Small intestine (tissue), 7 donors: ENCODE results near the gene HIC2. TPM values are rescaled to one million over a fixed set of nuclear protein-coding genes. Genes with fewer than 3 reads are reported as not detected.
"Not testable (repeated sequence)": the region's sequence is repeated elsewhere in the genome, so short reads cannot be mapped to it uniquely, and the experiment has no call there.

Experiments used
- DNase-seq, 2 donors: peaks; one replicate each; pipeline versions ENCODE4 v3.0.0 to v3.0.0-alpha.2; 2013
- FAIRE-seq: peaks from 2 replicates; lab custom pipeline; 2012; peaks lifted over from hg19 to GRCh38; lab: Jason Lieb, UNC
- H3K27ac ChIP-seq, 3 donors: one replicate each; pipeline ENCODE4 v1.5.1; 2013; ENCODE audit warnings: low read length in 2 of 3, mild to moderate bottlenecking in 2 of 3, control low read depth in 1 of 3, inconsistent platforms in 1 of 3, low read depth in 1 of 3, moderate library complexity in 1 of 3
- H3K27me3 ChIP-seq, 3 donors: one replicate each; pipeline ENCODE4 v1.6.1; 2013; ENCODE audit warnings: low read length in 3 of 3, inconsistent platforms in 1 of 3; ENCODE audit not compliant: control insufficient read depth in 3 of 3, insufficient read depth in 3 of 3
- H3K36me3 ChIP-seq, 3 donors: one replicate each; pipeline ENCODE4 v1.6.1; 2013; ENCODE audit warnings: low read length in 3 of 3, inconsistent platforms in 1 of 3, low read depth in 1 of 3, mild to moderate bottlenecking in 1 of 3, moderate library complexity in 1 of 3; ENCODE audit not compliant: control insufficient read depth in 3 of 3, insufficient read depth in 2 of 3
- H3K4me1 ChIP-seq, 3 donors: one replicate each; pipeline ENCODE4 v1.6.1; 2013; ENCODE audit warnings: low read length in 2 of 3, inconsistent platforms in 1 of 3, low read depth in 1 of 3, mild to moderate bottlenecking in 1 of 3, moderate library complexity in 1 of 3; ENCODE audit not compliant: control insufficient read depth in 3 of 3, insufficient read depth in 2 of 3
- H3K4me3 ChIP-seq, 3 donors: one replicate each; pipeline ENCODE4 v1.5.1; 2013; ENCODE audit warnings: low read length in 3 of 3, control low read depth in 1 of 3, inconsistent platforms in 1 of 3, low read depth in 1 of 3, mild to moderate bottlenecking in 1 of 3, moderate library complexity in 1 of 3
- H3K9me3 ChIP-seq, 2 donors: one replicate each; pipeline ENCODE4 v1.6.1; 2013; ENCODE audit warnings: low read depth in 1 of 2, low read length in 1 of 2; ENCODE audit not compliant: control insufficient read depth in 2 of 2, insufficient read depth in 1 of 2
- WGBS, 3 donors: extraction: QIAGEN DNeasy Blood & Tissue Kit; methylation state at CpG; one replicate each; pipeline ENCODE4 v1.1.7; 2013; 5-methylcytosine and 5-hydroxymethylcytosine counted together
- polyA plus RNA-seq, 4 donors: library from polyadenylated mRNA; stranded (reverse) in 3 of 4; unstranded in 1 of 4; fragments of 200-250 nt in 3 of 4; fragments of 120-200 nt in 1 of 4; gene quantifications; one replicate each; pipeline versions ENCODE4 v1.2.1 to v1.2.3, GENCODE V29; 2013
- donor health status: healthy with polysubstance abuse.
- donor health status: control.
- donor health status: control.
- donor health status: Bipolar disorder and iron deficiency.
- donor health status: healthy.

Gene HIC2
- polyA plus RNA-seq, 4 donors: 0.81 to 28.6 (median 1.5) TPM

DNA sequence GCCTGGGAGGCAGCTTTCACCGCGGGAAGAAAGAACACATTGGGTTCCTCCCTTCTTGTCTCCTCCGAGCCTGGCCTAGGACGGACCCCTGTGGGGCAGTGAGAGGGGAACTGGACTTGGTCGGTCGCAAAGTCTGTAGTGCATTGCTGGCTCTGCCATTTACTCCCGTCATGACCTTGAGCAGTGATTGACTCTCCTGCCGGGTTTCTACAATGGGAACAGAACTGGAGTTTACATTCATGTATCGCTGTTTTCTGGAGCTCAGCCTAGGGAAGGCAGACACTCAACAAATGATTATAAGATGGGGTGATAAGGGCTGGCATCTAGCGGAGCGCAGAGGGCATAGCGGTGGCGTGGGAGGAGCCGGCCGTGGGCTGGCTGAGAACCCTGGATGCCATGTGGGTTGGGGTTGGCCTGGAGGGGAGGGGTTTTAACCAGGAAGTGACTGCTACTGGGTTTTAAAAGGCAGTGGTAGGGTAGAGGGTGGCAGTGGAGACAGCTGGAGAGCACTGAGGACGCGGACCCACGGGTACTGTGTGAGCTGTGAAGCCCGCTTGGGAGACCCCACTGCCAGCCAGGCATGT, 3.1 kb downstream of the HIC2 start:
- not testable (repeated sequence) for FAIRE-seq, H3K4me3 ChIP-seq, H3K9me3 ChIP-seq, H3K36me3 ChIP-seq, H3K27me3 ChIP-seq, H3K4me1 ChIP-seq, DNase-seq
- 8 to 28% (median 10%) methylated on average over 5 of the region's 19 CpGs for WGBS, 3 donors
- peak overlapping the region in 1 of 3 donors; percentile 55 for H3K27ac ChIP-seq

GRCh38 chr22:21424084-21424709, 7.0 kb downstream of the HIC2 start:
- H3K36me3 ChIP-seq, H3K27ac ChIP-seq, H3K9me3 ChIP-seq, FAIRE-seq, H3K27me3 ChIP-seq, DNase-seq, H3K4me1 ChIP-seq, H3K4me3 ChIP-seq: not testable (repeated sequence)
- WGBS, 3 donors: 60 to 67% methylated on average over 2 of the region's 12 CpGs; no CpG with 5 or more reads in 1 of the 3 donors

GRCh38 chr22:21434378-21435233, 17.4 kb downstream of the HIC2 start:
- not testable (repeated sequence) for FAIRE-seq, H3K27me3 ChIP-seq, H3K36me3 ChIP-seq, H3K27ac ChIP-seq, DNase-seq, H3K9me3 ChIP-seq, H3K4me3 ChIP-seq, H3K4me1 ChIP-seq
- WGBS, 3 donors: no CpG with 5 or more reads among the region's 15 CpGs

DNA sequence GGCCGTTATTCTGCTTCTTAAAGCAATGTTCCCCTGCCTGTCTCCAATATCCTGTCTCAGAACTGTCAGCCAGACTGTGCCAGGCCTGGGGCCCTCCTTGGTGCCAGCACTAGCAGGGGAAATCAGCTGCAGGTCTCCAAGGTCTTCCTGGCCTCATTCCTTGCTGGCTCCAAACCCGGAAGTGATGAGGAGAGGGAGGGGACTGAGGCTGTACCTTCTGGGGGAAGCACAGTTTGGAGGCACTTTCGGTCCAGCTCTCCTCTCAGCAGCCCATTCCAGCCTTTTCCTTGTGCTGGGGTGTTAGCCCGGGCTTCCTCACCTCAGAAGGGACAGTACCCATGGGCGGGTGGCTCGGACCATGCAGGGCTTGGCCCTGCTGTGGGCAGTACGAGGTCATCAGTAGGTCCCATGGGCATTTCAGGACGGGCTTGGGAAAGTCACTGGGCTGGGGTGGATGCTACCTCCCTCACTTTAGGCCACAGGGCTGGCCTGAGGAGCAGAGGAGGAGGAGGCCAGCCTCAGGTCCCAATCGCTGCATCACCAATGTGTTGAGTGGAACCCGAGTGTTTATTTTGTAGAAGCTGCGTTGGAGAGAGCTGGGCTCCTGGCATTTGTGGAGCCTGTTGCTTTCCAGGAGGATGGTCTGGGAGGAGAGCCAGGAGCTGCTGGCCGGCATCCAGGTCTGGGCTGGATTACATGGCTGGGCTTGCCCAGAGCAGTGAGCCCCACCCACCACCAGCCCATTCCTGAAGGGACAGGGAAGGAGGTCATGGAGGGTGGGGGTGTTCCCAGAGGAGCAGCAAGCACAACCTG, 19.0 kb downstream of the HIC2 start:
- H3K9me3 ChIP-seq, FAIRE-seq, H3K27me3 ChIP-seq, H3K27ac ChIP-seq, H3K4me1 ChIP-seq, H3K36me3 ChIP-seq, H3K4me3 ChIP-seq, DNase-seq: not testable (repeated sequence)
- WGBS, 3 donors: 0 to 42% (median 23%) methylated on average over 2 to 4 of the region's 12 CpGs

- H3K36me3 ChIP-seq, H3K4me1 ChIP-seq, H3K9me3 ChIP-seq, H3K27ac ChIP-seq, DNase-seq, H3K4me3 ChIP-seq, H3K27me3 ChIP-seq, FAIRE-seq: not testable (repeated sequence)
- 83 to 89% (median 87%) methylated on average over 4 of the region's 6 CpGs for WGBS, 3 donors
Measured at GRCh38 chr22:21438013-21438412, 20.8 kb downstream of the HIC2 start.

DNA sequence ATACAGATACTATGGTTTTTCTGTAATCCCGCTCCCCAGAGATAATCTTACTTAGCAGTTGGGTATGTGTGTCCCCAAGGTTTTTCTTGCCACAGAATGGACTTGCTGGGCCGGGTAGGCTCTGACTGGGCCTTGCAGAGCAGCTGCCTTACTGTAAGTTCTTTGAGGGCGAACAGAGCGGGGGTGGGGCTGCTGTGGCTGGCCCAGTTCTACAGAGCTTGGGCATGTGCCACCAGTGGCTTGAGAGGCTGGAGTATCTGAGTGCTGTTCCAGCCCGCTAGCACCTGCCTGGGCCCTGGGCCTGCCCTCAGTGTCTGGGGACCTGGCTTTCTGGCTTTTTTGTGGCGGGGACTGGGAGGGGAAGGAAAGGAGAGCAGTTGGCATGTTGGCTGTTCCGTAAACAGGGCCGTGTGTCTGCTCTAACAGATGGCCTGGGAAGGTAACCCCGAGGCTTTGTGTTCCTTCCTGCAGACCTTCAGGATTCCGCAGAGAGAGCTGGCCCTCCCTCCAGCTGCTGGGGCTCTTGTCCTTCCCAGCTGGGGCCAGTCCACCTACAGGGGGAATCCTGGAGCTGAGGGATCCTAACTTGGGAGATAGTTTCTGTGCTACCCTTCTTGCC, 23.0 kb downstream of the HIC2 start:
- not testable (repeated sequence) for H3K9me3 ChIP-seq, FAIRE-seq, H3K4me3 ChIP-seq, H3K4me1 ChIP-seq, H3K27me3 ChIP-seq, H3K27ac ChIP-seq, DNase-seq
- no CpG with 5 or more reads among the region's 10 CpGs for WGBS, 3 donors
- peaks cover 0 to 24% (median 4%) of the 10 kb centered on the region in 3 donors for H3K36me3 ChIP-seq

DNA sequence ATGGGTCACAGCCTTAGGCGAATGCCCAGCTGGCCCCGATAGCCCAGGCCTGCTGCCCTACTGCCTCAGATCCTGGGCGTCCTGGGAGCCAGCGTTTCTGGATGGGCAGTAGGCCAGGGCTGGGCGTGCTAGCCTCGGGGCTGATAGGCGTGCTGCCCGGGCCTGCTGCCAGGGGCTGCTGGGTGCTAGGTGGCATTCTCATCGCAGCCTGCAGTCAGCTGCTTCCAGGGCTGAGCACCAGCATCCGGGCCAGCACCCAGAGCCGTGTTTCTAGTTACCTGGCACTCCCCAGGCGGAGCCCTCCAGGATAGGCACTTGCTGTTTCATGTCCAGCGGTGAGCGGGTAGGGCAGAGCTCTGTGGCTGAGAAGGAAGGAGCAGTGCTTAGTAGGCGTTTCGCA, 23.5 kb downstream of the HIC2 start:
- DNase-seq, FAIRE-seq, H3K4me1 ChIP-seq, H3K4me3 ChIP-seq, H3K27me3 ChIP-seq, H3K9me3 ChIP-seq, H3K27ac ChIP-seq: not testable (repeated sequence)
- WGBS, 3 donors: no CpG with 5 or more reads among the region's 16 CpGs
- H3K36me3 ChIP-seq: peaks cover 0 to 29% (median 8%) of the 10 kb centered on the region in 3 donors
